Right cardiac atrium (tissue), 5 donors: ENCODE results near the gene IGF2BP2. TPM values are rescaled to one million over a fixed set of nuclear protein-coding genes. Genes with fewer than 3 reads are reported as not detected.

Source experiments
- ATAC-seq, 2 donors: fragments of 200-7000 bp; cut with Tn5 transposase; one replicate each; pipeline versions ENCODE4 v1.8.0 to v1.9.1; 2020; ENCODE audit warnings: moderate library complexity in 2 of 2, mild to moderate bottlenecking in 1 of 2
- DNase-seq, 3 donors: peaks; one replicate each; pipeline ENCODE4 v3.0.0-alpha.2; 2020
- H3K27ac ChIP-seq: one replicate; pipeline ENCODE4 v1.5.1; 2013; ENCODE audit warnings: mild to moderate bottlenecking, low read length, control low read depth, moderate library complexity
- H3K27me3 ChIP-seq: one replicate; pipeline ENCODE4 v1.6.1; 2013; ENCODE audit not compliant: control insufficient read depth, insufficient read depth
- H3K4me1 ChIP-seq: one replicate; pipeline ENCODE4 v1.6.1; 2013; ENCODE audit warnings: low read length; ENCODE audit not compliant: control insufficient read depth, insufficient read depth
- H3K4me3 ChIP-seq: one replicate; pipeline ENCODE4 v1.5.1; 2013; ENCODE audit warnings: low read length, control low read depth
- H3K9me3 ChIP-seq: one replicate; pipeline ENCODE4 v1.6.1; 2013; ENCODE audit warnings: low read length; ENCODE audit not compliant: control insufficient read depth
- WGBS: extraction: QIAGEN DNeasy Blood & Tissue Kit; methylation state at CpG from one replicate; pipeline ENCODE4 v1.1.7; 2013; 5-methylcytosine and 5-hydroxymethylcytosine counted together
- intact Hi-C, 4 donors: fragments of 100-400 bp; cut with DNase I; formaldehyde crosslinking; loops; one replicate each; pipeline versions ENCODE4 v1.11.0 to v1.14.0; 2022 to 2023
- polyA plus RNA-seq: library from polyadenylated mRNA; stranded (reverse); fragments of 200-250 nt; gene quantifications from one replicate; pipeline ENCODE4 v1.2.3, GENCODE V29; 2013
- total RNA-seq, 4 donors: library from RNA; stranded (reverse); fragmentation: NEBNext Ultra II Directional; extraction: Animal tissue kit (Norgen Biotek cat#: 25700); gene quantifications; one replicate each; pipeline ENCODE4 v1.2.1, GENCODE V29; 2021
- donor health status: healthy with polysubstance abuse.
- donor health status: DM: no; HTN: yes; CAD: no.
- donor health status: DM: no; HTN: no; CAD: no.
- donor health status: DM: no; HTN: yes; CAD: no; lungs with severe emphysema.
- donor health status: DM: yes; HTN: yes; CAD: no.

Gene IGF2BP2
- total and polyA plus RNA-seq, 5 donors: 7.7 to 18.0 (median 14.6) TPM

GRCh38 chr3:185732782-185733181 is 92.1 kb downstream of the IGF2BP2 start:
- WGBS: 40% methylated on average over 1 of the region's 1 CpG
- Histone ChIP-seq H3K27ac (no peak overlapping the region), H3K4me1 (no peaks in the 10 kb centered on the region), H3K4me3 (no peak overlapping the region), H3K9me3 (no peaks in the 10 kb centered on the region), H3K27me3 (no peaks in the 10 kb centered on the region)
- ATAC-seq: no peak
- intact Hi-C loops: no loop called here
- no peak for DNase-seq

GRCh38 chr3:185730550-185730949 is 94.3 kb downstream of the IGF2BP2 start:
- intact Hi-C loops: no loop called here
- H3K9me3 ChIP-seq: no peaks in the 10 kb centered on the region
- WGBS: 90% methylated on average over 8 of the region's 8 CpGs
- no peak overlapping the region for H3K27ac ChIP-seq
- no peaks in the 10 kb centered on the region for H3K4me1 ChIP-seq
- DNase-seq (no peak), ATAC-seq (no peak)
- H3K4me3 ChIP-seq: no peak overlapping the region
- no peaks in the 10 kb centered on the region for H3K27me3 ChIP-seq

- Histone ChIP-seq H3K27me3 (no peaks in the 10 kb centered on the region), H3K9me3 (no peaks in the 10 kb centered on the region), H3K4me3 (no peak overlapping the region), H3K27ac (no peak overlapping the region), H3K4me1 (no peaks in the 10 kb centered on the region)
- intact Hi-C loops: no loop called here
- no peak for DNase-seq
- WGBS: 73% methylated on average over 7 of the region's 7 CpGs
- no peak for ATAC-seq
These were observed 95.3 kb downstream of the IGF2BP2 start for GRCh38 chr3:185729337-185730055.

- H3K4me1 ChIP-seq: no peaks in the 10 kb centered on the region
- H3K9me3 ChIP-seq: no peaks in the 10 kb centered on the region
- ATAC-seq (no peak), DNase-seq (no peak)
- 83% methylated on average over 10 of the region's 10 CpGs for WGBS
- intact Hi-C loops: no loop called here
- no peaks in the 10 kb centered on the region for H3K27me3 ChIP-seq
- H3K27ac ChIP-seq: no peak overlapping the region
- no peak overlapping the region for H3K4me3 ChIP-seq
These were observed 96.1 kb downstream of the IGF2BP2 start for GRCh38 chr3:185728630-185729336.

- Histone ChIP-seq H3K27ac (no peak overlapping the region), H3K27me3 (no peaks in the 10 kb centered on the region), H3K9me3 (no peaks in the 10 kb centered on the region), H3K4me1 (no peaks in the 10 kb centered on the region), H3K4me3 (no peak overlapping the region)
- DNase-seq (no peak), ATAC-seq (no peak)
- 87% methylated on average over 9 of the region's 9 CpGs for WGBS
- intact Hi-C loops: no loop called here
These were observed 97.0 kb downstream of the IGF2BP2 start for GRCh38 chr3:185727873-185728272.

GRCh38 chr3:185726254-185726967 is 98.4 kb downstream of the IGF2BP2 start:
- WGBS: 84% methylated on average over 6 of the region's 6 CpGs
- Histone ChIP-seq H3K4me3 (no peak overlapping the region), H3K27ac (no peak overlapping the region), H3K27me3 (no peaks in the 10 kb centered on the region), H3K4me1 (no peaks in the 10 kb centered on the region), H3K9me3 (no peaks in the 10 kb centered on the region)
- intact Hi-C loops: no loop called here
- ATAC-seq (no peak), DNase-seq (no peak)

GRCh38 chr3:185724761-185725160 is 100.1 kb downstream of the IGF2BP2 start:
- DNase-seq (no peak), ATAC-seq (no peak)
- H3K9me3 ChIP-seq: no peaks in the 10 kb centered on the region
- intact Hi-C loops: no loop called here
- no peaks in the 10 kb centered on the region for H3K27me3 ChIP-seq
- 69% methylated on average over 3 of the region's 3 CpGs for WGBS
- no peak overlapping the region for H3K27ac ChIP-seq
- no peak overlapping the region for H3K4me3 ChIP-seq
- H3K4me1 ChIP-seq: no peaks in the 10 kb centered on the region

GRCh38 chr3:185724251-185724650 is 100.6 kb downstream of the IGF2BP2 start:
- no peak for DNase-seq
- H3K27ac ChIP-seq: no peak overlapping the region
- H3K4me3 ChIP-seq: no peak overlapping the region
- H3K9me3 ChIP-seq: no peaks in the 10 kb centered on the region
- no peak for ATAC-seq
- intact Hi-C loops: no loop called here
- 97% methylated on average over 3 of the region's 3 CpGs for WGBS
- H3K27me3 ChIP-seq: no peaks in the 10 kb centered on the region
- no peaks in the 10 kb centered on the region for H3K4me1 ChIP-seq

- ATAC-seq (no peak), DNase-seq (no peak)
- no peaks in the 10 kb centered on the region for H3K4me1 ChIP-seq
- H3K27ac ChIP-seq: no peak overlapping the region
- H3K4me3 ChIP-seq: no peak overlapping the region
- no peaks in the 10 kb centered on the region for H3K27me3 ChIP-seq
- WGBS: 62% methylated on average over 5 of the region's 5 CpGs
- H3K9me3 ChIP-seq: no peaks in the 10 kb centered on the region
- intact Hi-C loops: no loop called here
These were observed 102.0 kb downstream of the IGF2BP2 start for GRCh38 chr3:185722881-185723280.

- no peak overlapping the region for H3K4me3 ChIP-seq
- no peak for DNase-seq
- H3K27me3 ChIP-seq: no peaks in the 10 kb centered on the region
- WGBS: 92% methylated on average over 3 of the region's 3 CpGs
- intact Hi-C loops: no loop called here
- H3K4me1 ChIP-seq: no peaks in the 10 kb centered on the region
- no peaks in the 10 kb centered on the region for H3K9me3 ChIP-seq
- H3K27ac ChIP-seq: no peak overlapping the region
- no peak for ATAC-seq
These were observed 102.9 kb downstream of the IGF2BP2 start for GRCh38 chr3:185721970-185722369.

- ATAC-seq (peak in 1 of 2 donors; percentile 49), DNase-seq (peak in 1 of 3 donors; percentile 38)
- Histone ChIP-seq H3K27ac (no peak overlapping the region), H3K4me3 (no peak overlapping the region), H3K27me3 (no peaks in the 10 kb centered on the region), H3K4me1 (peaks cover 3% of the 10 kb centered on the region), H3K9me3 (no peaks in the 10 kb centered on the region)
- 58% methylated on average over 9 of the region's 9 CpGs for WGBS
- intact Hi-C loops: no loop called here
These were observed 104.5 kb downstream of the IGF2BP2 start for GRCh38 chr3:185720326-185720725.
